Posterior cingulate gyrus (tissue), 11 donors: ENCODE measurements around the gene P2RY11.

ENCODE experiments used
- DNase-seq, 10 donors: peaks; one replicate each; pipeline versions ENCODE4 v3.0.0 to v3.0.0-alpha.2; 2020 to 2021; ENCODE audit warnings: mixed read lengths in 3 of 10
- intact Hi-C: fragments of 100-400 bp; cut with DNase I; formaldehyde crosslinking; loops from one replicate; pipeline ENCODE4 v1.15.1; 2023

Gene P2RY11, protein sequence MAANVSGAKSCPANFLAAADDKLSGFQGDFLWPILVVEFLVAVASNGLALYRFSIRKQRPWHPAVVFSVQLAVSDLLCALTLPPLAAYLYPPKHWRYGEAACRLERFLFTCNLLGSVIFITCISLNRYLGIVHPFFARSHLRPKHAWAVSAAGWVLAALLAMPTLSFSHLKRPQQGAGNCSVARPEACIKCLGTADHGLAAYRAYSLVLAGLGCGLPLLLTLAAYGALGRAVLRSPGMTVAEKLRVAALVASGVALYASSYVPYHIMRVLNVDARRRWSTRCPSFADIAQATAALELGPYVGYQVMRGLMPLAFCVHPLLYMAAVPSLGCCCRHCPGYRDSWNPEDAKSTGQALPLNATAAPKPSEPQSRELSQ

DNA sequence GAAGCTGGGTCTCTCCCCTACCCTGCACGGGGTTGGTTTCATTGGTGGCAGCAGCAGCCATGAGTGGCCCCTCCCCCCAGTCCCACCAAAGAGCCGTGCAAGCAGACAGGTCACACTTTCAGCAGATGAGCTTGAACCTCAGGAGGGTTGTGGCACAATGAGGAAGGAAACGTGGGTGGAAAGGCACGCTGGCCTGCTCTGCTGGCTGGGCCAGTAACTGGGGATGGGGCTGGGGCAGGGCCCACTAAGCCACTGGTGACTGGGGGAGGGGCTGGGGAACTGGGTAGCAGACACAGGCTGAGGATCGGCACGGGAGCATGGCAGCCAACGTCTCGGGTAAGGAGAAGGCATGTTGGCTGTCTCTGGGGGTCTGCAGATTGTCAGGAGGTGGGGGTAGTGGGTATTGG, at the start of gene P2RY11:
Gene P2RY11, plus strand, starts transcription at position 289 of the 407 bp plus-strand sequence. Its CDS starts 29 bp downstream, at position 318.
- DNase-seq = peak in 1 of 10 donors; percentile 47
- intact Hi-C loops = no loop called here

DNA sequence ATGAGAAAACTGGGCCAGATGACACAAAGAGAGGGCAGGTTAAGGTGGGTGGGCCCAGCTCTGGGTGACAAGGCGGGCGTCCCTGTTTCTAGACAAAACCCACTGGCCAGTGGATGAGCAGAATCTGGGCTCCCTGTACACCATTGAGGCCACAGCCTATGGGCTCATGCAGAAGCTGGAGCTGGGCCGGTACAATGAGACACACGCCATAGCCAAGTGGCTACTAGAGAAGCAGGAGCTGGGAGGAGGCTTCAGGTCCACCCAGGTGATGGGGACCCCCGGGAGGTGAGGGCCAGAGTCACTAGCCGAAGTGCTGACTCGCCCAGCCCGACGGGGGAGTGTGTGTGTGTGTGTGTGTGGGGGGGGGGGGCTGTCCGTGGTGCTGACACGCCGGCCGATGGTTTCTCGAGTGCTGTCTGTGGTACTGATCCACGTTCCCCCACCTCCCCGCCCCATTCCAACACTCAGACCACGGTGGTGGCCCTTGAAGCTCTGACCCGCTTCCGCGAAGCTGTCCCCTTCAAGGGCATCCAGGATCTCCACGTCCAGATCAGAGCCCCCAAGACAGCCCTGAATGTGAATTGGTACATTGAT, 49.7 kb upstream of the P2RY11 start:
- intact Hi-C loops = no loop called here
- DNase-seq = no peak

DNA sequence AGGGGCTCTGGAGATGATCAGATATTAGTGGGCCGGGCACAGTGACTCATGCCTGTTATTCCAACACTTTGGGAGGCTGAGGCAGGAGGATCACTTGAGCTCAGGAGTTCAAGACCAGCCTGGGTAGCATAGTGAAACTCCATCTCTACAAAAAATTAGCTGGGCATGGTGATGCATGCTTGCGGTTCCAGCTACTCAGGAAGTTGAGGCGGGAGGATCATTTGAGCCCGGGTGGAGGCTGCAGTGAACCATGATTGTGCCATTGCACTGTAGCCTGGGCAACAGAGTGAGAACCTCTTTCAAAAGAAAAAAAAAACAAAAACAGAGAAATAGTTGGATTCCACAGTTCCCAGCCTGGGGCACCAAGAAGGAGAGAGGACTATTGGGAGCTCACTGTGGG, 43.3 kb upstream of the P2RY11 start:
- intact Hi-C loops = no loop called here

DNA sequence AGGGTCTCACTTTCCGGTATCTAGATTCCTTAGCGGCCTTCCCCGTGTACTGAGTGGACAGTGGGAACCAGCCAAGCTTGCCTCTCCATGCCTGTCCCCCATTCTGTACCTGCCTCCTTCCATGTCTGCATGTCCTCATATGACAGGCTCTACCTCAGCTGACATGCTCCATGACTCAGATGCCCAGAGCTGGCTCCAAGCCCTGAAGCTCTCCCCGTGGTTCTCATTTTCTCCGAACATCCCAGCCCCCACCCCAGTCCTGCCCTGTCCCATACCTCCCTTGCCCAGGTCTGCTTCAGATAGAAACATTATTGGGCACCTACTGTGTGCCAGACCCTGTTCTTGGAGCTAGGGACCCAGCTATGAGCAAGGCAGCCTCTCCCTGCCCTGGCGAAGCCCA, 42.4 kb upstream of the P2RY11 start:
- peak in 1 of 10 donors; percentile 15 for DNase-seq
- intact Hi-C loops = no loop called here

More for the DNA sequence above, 43.3 kb upstream of the P2RY11 start:
- DNase-seq = no peak

DNA sequence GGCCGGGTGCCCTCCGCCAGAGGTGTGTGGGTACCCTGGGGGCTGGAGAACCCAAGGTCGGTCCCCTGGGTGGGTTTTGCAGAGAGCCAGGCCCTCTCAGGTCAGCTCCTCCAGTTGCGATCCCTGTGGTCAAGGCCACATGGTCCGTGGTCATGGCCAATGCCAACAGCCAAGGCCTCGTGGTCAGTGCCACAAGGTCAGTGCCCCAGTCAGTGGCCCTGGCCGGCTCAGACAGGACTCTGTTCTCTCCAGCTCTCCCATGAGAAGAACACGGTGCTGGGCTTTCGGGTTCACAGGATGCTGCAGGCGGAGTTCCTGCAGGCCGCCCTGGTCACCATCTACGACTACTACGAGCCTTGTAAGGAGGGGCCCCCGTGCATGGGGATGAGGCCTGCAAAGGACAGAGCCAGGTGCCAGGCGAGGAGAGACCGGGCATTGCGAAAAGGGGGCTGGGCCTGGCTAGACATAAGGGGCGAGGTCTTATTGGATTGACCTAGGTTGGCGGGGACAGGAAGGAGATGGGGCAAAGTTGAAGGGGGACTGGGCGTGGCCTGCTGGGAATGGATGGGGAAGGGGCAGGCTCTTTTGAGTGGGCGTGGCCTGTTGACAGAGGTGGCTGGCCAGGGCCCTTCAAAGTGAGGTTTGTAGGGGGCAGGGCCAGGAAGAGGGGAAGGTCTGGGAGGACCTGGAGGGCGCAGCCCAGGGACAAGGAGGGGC, 40.6 kb upstream of the P2RY11 start:
- intact Hi-C loops = no loop called here
- DNase-seq = no peak

DNA sequence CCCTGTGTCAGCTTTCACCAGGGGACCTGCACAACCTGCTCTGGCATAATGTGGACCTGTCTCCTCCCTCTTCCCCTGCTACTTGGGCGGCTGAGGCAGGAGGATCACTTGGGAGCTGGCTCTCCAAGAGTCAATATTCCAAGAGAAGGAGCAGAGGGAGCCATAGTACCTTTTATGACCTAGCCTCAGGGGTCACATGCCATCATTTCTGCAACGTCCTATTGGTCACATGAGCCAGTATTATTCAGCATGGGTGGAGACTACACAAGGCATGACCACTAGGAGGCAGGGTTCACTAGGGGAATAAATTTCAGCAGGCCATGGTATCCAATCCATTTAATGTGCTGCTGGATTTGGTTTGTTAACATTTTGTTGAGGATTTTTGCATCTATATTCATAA, 37.3 kb upstream of the P2RY11 start:
- intact Hi-C loops = no loop called here

DNA sequence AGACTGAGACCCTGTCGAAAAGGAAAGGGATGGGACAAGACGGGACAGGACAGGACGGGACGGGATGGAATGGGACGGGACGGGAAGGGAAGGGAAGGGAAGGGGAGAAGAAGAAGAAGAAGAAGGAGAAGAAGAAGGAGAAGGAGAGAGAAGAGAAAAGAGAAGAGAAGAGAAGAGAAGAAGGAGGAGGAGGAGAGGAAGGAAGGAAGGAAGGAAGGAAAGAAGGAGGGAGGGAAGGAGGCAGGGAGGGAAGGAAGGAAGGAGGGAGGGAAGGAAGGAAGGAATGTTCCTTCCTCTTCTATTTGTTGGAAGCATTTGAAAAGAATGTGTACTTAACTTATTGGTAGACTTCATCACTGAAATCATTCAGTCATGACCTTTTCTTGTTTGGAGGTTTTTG, 35.0 kb upstream of the P2RY11 start:
- DNase-seq = no peak
- intact Hi-C loops = no loop called here

More for the DNA sequence above, 37.3 kb upstream of the P2RY11 start:
- no peak for DNase-seq

DNA sequence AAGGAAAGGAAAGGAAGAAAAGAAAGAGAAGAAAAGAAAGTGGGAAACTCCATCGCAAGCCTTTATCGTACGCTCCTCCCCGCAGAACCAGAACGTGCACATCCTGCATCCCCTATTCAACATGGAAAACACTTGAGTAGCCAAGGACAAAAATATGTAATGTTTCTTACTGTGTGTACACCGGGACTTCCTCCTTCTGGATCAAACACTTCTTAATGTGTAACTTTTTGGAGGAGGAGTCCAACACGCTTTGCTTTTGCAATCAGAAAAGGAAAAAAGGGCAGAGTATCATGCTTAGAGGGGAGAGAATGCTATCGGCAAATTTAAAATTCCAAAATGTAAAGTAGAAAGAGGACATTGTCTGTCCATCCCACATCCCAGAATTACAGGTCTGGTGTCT, 33.2 kb upstream of the P2RY11 start:
- intact Hi-C loops = no loop called here
- DNase-seq = no peak

DNA sequence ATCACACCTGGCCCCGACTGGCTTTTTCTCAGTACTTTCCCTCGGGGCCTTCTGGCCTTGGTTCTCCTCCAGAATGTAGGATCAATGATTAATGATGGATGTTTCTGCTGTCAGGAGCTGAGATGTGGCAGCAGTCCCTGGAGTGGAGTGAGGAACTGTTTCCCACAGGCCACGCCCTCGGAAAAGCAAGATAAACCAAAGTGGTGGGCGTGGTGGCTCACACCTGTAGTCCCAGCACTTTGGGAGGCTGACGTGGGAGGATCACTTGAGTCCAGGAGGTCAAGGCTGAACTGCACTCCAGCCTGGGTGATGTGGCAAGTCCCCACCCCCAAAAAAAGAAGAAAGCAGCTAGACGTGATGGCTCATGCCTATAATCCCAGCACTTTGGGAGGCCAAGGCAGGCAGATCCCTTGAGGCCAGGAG, 32.5 kb upstream of the P2RY11 start:
- intact Hi-C loops = no loop called here
- DNase-seq = no peak

DNA sequence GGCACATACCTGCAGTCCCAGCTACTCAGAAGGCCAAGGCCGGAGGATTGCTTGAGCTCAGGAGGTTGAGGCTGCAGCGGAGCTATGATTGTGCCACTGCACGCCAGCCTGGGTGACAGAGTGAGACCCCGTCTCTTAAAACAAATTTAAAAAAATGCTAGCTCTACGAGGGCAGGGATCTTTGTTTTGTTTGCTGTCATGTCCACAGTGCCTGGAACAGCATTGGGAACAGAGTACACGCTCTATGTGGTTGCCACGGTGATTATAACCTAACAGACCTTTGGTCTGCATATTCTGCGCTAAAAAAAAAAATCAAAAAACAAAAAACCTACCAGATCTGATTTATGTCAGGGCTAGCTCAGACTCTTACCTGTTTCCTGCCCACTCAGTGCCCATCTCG, 27.6 kb upstream of the P2RY11 start:
- no peak for DNase-seq
- intact Hi-C loops = no loop called here

DNA sequence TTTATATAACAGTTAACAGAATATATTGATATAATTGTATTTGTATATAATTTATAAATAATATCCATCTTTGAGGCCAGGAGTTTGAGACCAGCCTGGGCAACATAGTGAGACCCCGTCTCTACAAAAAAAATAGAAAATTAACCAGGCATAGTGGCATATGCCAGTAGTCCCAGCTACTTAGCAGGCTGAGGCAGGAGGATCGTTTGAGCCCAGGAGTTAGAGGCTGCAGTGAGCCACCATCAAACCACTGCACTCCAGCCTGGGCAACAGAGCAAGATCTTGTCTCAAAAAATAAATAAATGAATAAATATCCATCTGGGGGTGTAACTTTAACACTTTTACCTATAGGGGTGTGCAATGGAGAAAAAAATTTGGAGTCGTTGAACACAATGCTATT, 26.7 kb upstream of the P2RY11 start:
- DNase-seq = no peak
- intact Hi-C loops = no loop called here

DNA sequence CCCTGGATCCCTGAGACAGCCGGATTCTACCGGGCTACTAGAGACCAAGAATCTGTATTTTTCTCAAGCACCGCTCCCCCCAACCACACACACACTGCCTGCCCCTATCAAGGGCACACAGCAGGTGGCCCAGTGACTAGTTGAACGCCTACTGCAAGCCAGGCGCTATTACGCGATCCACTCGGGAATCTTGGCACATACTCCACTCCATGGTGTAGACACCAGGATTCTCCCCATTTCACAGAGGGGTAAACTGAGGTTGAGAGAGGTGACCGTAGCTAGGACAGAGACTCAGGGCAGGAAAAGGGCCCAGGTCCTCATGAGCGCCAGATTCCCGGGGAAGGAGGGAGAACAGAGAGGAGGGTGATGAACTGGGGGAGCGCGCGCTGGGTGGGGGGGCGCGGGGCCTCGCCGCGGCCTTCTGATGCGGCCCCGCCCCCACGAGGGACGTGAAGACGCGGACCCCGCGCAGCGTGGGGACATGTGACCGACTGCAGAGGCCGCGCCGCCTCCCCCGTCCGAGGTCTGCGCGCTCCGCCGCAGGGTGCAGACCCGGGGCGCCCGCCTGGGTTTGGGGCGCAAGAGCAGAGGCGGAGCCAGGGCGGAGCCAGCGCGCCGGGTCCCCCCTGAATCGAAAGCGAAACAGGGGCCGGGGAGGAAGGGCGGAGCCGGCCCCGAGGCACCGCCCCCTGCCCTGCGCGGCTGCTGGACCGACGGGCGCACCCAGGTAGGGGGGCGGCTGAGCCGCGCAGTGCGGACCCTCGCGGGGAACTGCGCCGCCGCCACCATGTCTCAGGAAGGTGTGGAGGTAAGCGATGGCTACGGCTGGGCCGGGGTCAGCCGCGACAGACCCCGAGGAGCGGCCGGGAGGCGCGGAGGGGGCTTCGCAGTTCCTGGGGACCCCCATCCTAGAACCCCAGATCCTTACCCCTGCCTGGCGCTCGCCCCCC, 25.6 kb upstream of the P2RY11 start, which contains the start of gene SHFL:
Gene SHFL, plus strand, starts transcription at position 677 of the 950 bp plus-strand sequence. Its CDS starts 111 bp downstream, at position 788.
- DNase-seq = peak; percentile 39 to 95 (median 66)

DNA sequence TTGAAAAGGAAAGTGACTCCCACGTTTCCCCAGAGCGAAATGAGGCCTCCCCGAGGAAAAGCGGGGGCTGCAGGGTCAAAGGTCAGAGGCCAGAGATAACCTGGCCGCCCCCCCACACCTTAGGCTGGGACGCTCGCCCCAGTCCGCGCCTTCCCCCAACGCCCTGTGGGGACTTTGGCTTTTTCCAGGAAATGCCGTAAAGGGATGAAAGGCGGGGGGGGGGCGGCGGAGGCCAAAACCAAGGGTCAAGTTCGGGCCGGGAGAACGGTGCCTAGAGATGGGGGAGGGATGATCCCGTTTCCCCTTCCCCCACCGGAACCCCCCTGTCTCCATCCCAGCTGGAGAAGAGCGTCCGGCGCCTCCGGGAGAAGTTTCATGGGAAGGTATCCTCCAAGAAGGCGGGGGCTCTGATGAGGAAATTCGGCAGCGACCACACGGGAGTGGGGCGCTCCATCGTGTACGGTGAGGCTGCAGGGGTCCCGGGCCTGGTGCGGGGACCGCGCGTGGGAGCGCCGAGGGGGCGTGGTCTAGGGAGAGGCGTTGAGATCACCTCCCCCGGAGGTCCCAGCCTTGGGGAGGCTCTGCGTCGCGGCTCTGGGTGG, 24.8 kb upstream of the P2RY11 start:
- no peak for DNase-seq
- intact Hi-C loops = no loop called here

More for the DNA sequence above, 25.6 kb upstream of the P2RY11 start, which contains the start of gene SHFL:
- intact Hi-C loops = no loop called here

DNA sequence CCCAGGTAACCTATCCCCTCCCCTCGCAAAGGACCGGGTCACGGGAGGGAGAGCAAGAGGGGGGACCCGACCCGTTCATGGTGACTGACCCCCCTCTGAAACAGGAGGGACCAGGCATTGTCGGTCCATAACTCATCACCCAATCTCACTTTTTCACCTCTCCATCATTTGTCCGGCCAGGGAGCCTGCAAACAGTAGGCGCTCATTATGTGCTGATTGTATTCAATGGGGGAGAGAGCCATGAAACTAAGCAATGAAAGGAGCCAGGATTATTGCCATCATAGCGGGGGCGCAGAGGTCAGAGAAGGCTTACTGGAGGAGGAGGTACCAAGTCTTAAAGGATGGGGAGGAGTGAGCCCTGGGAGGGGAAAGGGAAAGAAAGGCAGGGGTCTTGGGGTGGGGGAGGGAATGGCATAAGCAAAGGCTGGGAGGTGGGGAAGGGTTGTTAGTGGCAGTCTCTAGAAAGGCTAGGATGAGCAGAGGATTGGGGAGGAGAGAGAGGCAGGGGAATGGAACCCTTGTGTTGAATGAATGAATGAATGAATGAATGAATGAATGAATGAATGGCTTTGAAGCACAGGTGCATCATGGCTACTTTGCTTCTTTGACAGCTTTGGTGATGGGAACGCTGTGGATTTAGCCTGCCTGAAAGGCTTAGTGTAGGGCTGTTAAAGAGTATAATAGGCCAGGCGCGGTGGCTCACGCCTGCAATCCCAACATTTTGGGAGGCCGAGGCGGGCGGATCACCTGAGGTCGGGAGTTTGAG, 24.0 kb upstream of the P2RY11 start:
- intact Hi-C loops = no loop called here
- DNase-seq = no peak

DNA sequence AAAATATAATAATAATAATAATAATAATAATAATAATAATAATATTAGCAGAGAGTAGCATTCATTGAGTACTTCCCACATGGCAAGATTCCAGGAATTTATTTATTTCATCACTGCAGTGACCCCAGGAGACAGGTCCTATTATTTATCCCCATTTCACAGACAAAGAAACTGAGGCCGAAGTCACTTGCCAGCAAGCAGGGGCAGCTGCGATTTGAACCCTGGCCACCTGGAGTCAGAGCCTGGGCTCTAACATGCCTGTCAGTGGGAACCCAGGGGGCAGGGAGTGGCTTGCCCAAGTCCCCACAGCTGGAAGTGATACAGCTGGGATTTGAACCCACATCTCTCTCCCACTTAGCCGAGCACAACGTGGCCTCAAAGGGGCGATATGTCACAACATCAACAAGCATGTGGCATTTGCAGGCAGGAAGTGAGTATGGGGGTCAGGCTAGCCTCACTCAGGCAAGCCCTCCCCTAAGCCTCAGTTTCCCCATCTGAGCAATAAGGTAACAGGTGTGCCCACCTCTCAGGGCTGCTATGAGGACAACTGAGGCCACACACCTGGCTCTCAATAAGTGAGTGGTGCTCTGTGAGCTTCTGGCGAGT, 22.4 kb upstream of the P2RY11 start:
- no peak for DNase-seq
- intact Hi-C loops = no loop called here

DNA sequence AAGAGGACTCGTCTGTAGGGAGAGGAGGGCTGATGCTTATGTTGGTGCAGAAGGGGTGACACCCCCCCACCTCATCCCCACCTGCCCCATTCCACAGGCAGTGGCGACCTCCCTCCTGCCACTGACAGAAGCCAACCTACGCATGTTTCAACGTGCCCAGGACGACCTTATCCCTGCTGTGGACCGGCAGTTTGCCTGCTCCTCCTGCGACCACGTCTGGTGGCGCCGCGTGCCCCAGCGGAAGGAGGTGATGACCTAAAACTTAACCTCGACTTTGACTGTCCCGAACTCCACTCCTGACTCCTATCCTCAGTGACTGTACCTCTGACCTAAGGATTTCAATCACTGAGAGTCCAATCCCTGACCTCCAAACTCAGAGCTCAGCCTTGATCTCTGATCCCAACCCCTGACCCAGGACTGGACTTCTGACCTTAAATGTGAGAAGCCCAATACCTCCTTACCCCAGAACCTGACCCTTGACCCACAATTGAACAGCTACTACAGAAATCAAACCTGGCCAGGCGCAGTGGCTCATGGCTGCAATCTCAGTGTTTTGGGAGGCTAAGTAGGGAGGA, 21.6 kb upstream of the P2RY11 start:
- no peak for DNase-seq

DNA sequence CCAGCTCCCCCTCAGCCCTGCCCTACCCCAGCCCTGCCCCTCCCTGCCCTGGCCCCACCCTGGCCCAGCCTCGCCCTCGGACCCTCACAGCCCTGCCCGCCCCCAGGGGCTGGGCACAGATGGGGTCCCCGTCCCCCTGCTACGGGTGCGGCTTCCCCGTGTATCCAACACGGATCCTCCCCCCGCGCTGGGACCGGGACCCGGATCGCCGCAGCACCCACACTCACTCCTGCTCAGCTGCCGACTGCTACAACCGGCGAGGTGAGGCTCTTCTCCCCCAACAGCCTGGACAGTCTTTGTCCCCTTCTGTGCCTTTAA, 20.2 kb upstream of the P2RY11 start:
- intact Hi-C loops = no loop called here
- no peak for DNase-seq

More for the DNA sequence above, 21.6 kb upstream of the P2RY11 start:
- intact Hi-C loops = no loop called here

DNA sequence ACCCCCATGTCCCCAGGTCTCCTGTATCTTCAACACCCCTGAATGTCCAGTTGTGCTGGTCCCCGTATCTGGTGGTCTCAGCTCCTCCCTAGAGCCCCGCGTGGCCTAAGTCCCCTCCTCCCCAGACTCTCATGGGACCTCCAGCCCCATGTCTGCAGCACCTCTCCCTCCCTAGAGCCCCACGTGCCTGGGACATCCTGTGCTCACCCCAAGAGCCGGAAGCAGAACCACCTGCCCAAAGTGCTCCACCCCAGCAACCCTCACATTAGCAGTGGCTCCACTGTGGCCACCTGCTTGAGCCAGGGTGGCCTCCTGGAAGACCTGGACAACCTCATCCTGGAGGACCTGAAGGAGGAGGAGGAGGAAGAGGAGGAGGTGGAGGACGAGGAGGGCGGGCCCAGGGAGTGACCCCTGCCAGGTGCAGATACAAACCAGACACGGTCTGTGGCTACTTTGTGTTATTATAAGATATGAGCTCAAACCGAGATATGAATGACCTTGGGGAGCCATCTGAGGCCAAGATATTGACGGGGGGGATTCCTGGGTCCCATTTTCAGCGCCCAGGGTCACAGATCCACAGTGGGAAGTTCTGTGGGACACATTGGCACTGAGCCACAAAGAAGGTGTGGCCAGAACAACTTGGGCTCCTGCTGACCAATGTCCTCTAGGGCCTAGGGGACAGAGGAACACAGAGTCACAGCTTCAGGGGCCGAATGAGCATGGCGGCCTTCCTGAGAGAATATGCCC, 19.4 kb upstream of the P2RY11 start:
- peak in 1 of 10 donors; percentile 18 for DNase-seq

More for the DNA sequence above, 19.4 kb upstream of the P2RY11 start:
- intact Hi-C loops = no loop called here
